Measurements from ENCODE around the gene PXT1.

Gene PXT1

GRCh38 chr6:36345681-36346466, 96.8 kb downstream of the PXT1 start:
- H3K27ac ChIP-seq (replicated peaks): no peak overlapping the region
- no peaks in the 10 kb centered on the region for H3K27me3 ChIP-seq (ENCODE audit: insufficient read depth, poor library complexity, severe bottlenecking)
- no peak for TF ChIP-seq CTCF (IDR thresholded peaks at IDR 0.05; ENCODE audit: insufficient read depth, low read length)
- TF ChIP-seq GABPA (IDR thresholded peaks at IDR 0.05; ENCODE audit: low read depth): no peak
- no peak for TF ChIP-seq SPI1 (IDR thresholded peaks at IDR 0.05; ENCODE audit: borderline replicate concordance, low read depth)
- TF ChIP-seq REST (IDR thresholded peaks at IDR 0.05; ENCODE audit: insufficient replicate concordance, low read depth): no peak
- no peak for TF ChIP-seq POLR2AphosphoS5 (IDR thresholded peaks at IDR 0.05; ENCODE audit: low read depth)
- H3K4me3 ChIP-seq (replicated peaks; ENCODE audit: insufficient read depth, low read length): no peak overlapping the region
- no peak for DNase-seq (ENCODE audit: low read depth in 1 of 2, low spot score in 1 of 2)

GRCh38 chr6:36343109-36343680, 99.5 kb downstream of the PXT1 start:
- no peak overlapping the region for H3K27ac ChIP-seq (replicated peaks)
- H3K4me3 ChIP-seq (replicated peaks; ENCODE audit: insufficient read depth, low read length): no peak overlapping the region
- no peak for TF ChIP-seq GABPA (IDR thresholded peaks at IDR 0.05; ENCODE audit: low read depth)
- TF ChIP-seq POLR2AphosphoS5 (IDR thresholded peaks at IDR 0.05; ENCODE audit: low read depth): no peak
- TF ChIP-seq CTCF (IDR thresholded peaks at IDR 0.05; ENCODE audit: insufficient read depth, low read length): no peak
- TF ChIP-seq SPI1 (IDR thresholded peaks at IDR 0.05; ENCODE audit: borderline replicate concordance, low read depth): no peak
- TF ChIP-seq REST (IDR thresholded peaks at IDR 0.05; ENCODE audit: insufficient replicate concordance, low read depth): no peak
- no peaks in the 10 kb centered on the region for H3K27me3 ChIP-seq (ENCODE audit: insufficient read depth, poor library complexity, severe bottlenecking)
- peak in 1 of 2 experiments; percentile 70 for DNase-seq (ENCODE audit: low read depth in 1 of 2, low spot score in 1 of 2)

GRCh38 chr6:36340618-36341454, 101.8 kb downstream of the PXT1 start:
- peak in 1 of 2 experiments; percentile 73 for DNase-seq (ENCODE audit: low read depth in 1 of 2, low spot score in 1 of 2)
- H3K4me3 ChIP-seq (replicated peaks; ENCODE audit: insufficient read depth, low read length): no peak overlapping the region
- TF ChIP-seq POLR2AphosphoS5 (IDR thresholded peaks at IDR 0.05; ENCODE audit: low read depth) (no peak), CTCF (IDR thresholded peaks at IDR 0.05; ENCODE audit: insufficient read depth, low read length) (peak; percentile 97)
- no peaks in the 10 kb centered on the region for H3K27me3 ChIP-seq (ENCODE audit: insufficient read depth, poor library complexity, severe bottlenecking)
- H3K27ac ChIP-seq (replicated peaks): no peak overlapping the region
